Dedifferentiated amniotic fluid mesenchymal stem cell (primary cell): ENCODE measurements around the gene CASKIN1.

Experiments used
- DNase-seq: peaks from one replicate; pipeline ENCODE4 v3.0.0-alpha.2; 2016; ENCODE audit errors: extremely low spot score

CASKIN1 gene

DNA sequence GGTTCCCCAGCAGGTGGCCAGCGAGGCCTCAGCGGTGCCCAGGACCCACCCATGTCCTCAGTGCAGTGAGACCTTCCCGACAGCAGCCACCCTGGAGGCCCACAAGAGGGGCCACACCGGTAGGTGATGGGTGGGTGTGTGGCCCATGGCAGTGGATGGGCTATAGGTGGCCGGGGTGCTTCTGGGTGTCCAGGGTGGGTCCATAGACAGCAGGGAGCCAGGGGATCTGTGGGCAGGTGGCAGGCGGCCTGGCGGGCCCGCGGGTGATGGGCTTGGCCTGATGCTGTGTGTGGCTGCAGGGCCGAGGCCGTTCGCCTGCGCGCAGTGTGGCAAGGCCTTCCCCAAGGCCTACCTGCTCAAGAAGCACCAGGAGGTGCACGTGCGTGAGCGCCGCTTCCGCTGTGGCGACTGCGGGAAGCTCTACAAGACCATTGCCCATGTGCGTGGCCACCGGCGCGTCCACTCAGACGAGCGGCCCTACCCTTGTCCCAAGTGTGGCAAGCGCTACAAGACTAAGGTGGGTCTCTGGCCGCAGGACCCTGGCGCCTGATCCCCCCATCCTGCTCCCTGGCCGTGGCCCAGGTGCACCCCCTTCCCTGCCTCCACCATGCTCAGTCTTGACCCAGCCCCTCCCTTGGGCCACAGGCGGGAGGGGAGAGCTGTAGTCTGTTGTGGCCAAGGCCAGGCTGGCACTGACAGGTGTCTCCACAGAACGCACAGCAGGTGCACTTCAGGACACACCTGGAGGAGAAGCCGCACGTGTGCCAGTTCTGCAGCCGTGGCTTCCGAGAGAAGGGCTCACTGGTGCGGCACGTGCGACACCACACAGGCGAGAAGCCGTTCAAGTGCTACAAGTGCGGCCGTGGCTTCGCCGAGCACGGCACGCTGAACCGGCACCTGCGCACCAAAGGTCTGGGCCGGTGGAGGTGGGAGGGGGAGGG lies 37.7 kb upstream of the CASKIN1 start:
- DNase-seq, result no peak

- DNase-seq, result no peak
These were observed 36.8 kb upstream of the CASKIN1 start for GRCh38 chr16:2233046-2233775.

DNA sequence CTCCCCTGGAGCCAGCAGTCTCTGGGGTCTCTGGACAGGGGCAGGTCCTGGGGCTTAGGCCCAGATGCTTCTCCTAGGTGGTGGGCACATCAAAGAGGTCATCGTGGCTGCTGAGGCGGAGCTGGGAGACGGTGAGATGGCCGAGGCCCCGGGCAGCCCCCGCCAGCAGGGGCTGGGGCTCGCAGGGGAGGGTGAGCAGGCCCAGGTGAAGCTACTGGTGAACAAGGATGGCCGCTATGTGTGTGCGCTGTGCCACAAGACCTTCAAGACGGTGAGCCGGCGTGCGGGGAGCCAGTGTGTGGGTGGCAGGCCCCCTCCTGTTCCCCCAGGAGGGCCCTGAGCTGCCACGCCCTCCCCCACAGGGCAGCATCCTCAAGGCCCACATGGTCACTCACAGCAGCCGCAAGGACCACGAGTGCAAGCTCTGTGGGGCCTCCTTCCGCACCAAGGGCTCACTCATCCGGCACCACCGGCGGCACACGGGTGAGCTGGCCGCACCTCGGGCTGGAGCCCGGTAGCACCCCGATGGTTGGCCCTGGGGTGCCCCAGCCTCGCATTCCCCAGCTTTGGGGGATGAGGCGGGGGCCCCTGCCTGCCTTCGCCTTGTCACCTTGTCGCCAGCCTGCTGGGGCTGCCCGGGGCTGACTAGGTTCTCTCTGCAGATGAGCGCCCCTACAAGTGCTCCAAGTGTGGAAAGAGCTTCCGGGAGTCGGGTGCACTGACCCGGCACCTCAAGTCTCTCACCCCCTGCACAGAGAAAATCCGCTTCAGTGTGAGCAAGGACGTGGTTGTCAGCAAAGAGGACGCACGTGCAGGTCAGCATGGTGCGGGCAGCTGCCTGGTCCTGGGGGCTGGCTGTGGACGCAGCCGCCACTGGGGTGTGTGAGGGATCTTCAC lies 35.9 kb upstream of the CASKIN1 start:
- DNase-seq, result no peak

DNA sequence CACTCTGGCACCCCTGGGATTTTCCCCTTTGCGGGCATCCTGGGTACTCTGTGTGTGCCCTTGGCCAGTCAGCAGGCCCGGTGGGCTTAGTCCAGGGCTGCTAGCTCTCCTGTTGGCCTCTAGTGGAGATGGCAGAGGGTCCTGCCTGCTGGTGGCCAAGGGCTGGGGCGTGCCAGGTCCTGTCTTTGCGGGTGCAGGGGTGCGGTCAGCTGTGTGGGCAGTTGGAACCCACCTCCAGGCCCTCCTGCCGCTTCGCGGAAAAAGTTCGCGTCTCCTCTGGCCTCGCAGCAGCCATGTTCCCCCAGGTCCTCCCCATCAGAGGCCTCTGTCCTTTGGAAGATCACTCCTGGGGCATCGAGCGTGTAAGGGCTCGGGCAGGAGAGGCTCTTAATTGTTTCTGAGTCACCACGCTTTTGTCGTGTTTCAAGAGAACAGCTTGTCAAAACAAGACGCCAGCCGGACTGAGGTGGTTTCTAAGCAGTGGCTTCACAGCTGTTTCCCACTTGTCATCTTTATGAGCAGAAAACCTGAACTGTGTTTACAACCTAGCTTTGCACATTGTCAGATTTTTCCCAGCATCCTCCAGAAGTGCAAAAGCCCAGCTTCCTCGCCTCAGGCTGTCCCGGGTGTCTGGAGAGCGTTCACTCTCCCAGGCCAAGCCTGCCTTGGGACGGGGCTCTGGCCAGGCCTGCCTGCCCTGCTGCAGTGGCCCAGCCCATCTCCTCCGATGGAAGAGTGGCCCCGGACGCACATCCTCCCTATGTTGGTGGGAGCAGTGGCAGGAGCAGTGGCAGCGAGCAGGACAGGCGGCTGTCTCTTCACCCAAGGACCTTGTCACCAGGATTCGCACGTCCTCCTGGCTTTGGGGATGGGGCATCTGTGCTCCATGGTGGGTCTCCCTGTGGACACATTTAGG lies 34.9 kb upstream of the CASKIN1 start:
- DNase-seq, result no peak

GRCh38 chr16:2230376-2230775 lies 34.0 kb upstream of the CASKIN1 start:
- DNase-seq, result no peak

- DNase-seq, result no peak
These were observed 33.3 kb upstream of the CASKIN1 start for GRCh38 chr16:2229632-2230250.

GRCh38 chr16:2229091-2229490 lies 32.7 kb upstream of the CASKIN1 start:
- no peak for DNase-seq

DNA sequence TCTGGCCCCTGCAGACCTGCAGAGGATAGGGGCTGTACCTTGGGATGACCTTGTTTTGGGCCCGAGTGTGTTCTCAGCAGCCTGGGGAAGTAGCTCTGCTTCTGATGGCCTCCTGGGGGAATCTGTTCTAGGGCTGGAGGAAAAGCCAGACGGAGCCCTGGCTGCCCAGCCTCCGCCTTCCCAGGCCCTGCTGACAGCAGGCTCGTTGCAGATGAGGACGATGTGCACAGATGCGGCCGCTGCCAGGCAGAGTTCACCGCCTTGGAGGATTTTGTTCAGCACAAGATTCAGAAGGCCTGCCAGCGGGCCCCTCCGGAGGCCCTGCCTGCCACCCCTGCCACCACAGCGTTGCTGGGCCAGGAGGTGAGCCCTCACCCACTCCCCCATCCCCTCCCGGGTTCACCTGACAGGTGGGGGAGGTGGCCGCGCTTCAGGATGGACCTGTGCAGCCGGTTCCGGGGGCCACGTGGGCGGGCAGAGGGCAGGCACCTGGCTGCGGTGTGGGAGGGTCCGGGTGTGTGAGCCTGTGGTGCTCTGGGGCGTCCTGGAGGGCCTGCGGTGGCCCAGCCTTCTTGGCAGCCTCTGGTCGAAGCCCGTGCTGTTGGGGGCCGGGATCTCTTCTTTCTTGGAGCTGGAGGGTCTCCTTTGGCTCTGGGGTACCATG lies 31.9 kb upstream of the CASKIN1 start:
- no peak for DNase-seq

DNA sequence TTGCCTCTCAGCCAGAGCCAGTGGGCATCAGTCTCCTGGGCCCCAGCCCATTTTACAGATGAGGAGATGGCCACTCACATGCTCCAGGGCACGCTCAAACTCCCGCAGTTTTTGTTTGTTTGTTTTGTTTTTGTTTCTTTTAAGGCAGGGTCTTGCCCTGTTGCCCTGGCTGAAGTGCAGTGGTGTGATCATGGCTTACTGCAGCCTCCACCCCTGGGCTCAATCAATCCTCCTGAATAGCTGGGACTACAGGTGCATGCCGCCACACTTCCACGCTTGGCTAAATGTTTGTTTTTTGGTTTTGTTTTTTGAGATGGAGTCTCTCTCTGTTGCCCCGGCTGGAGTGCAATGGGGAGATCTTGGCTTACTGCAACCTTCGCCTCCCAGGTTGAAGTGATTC lies 30.5 kb upstream of the CASKIN1 start:
- no peak for DNase-seq

- DNase-seq, result no peak
These were observed 29.9 kb upstream of the CASKIN1 start for GRCh38 chr16:2226245-2226793.

DNA sequence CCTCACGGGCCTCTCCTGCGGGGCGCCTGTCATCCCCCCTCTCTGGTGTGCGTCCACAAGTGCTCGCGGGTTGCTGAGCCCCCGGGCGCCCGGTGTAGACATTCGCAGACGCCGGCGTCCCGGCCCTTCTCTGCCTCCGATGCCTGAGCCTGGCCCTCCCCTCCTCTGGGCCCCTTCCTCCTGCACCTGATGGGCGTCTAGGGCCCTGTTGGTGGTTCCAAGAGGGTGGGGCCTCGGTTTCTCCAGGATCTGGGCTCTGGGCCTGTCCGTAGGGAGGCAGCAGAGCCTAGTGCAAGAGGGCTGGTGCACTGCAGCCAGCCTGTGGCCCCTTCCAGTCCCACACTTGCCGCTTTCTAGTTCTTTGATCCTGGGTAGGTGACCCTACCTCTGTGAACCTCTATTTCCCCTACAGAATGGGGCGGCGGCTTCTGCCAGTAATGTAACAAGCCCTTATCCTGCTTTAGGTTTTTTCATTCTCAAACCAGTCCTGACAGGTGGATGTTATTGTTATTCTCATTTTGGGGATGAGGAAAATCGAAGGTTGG lies 27.6 kb upstream of the CASKIN1 start:
- DNase-seq, result peak; percentile 31

DNA sequence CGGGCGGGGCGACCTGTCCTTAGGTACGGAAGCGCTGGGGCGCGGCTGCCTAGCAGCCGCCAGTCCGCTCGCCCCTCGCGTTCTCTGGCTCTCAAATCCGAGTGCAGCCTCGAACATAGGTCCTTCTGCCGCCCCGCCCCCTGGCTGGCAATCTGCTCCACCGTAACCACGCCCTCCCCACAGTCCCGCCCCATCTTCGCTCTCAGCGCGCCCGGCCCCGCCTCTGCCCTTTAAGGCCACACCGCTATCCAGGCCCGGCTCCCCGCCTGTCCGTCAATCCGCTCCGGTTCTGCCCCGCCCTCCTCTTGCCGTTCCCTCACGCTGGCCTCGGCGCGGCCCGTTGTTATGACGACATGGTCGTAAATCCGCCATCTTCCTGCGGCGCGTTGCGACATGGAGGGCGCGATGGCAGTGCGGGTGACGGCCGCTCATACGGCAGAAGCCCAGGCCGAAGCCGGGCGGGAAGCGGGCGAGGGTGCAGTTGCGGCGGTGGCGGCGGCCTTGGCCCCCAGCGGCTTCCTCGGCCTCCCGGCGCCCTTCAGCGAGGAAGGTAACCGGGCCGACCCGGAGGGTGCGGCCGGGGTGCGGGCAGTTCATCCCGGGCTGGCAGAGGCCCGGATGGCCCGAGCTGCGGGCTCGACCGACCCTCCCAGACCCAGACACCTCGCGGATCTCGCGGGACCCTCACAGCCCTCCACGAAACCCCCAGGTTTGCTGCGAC lies 27.0 kb upstream of the CASKIN1 start, which contains the start of gene E4F1:
TSS of gene E4F1 (plus strand) at position 371 of the 721 bp plus-strand sequence. CDS start at position 394, 23 bp downstream.
- DNase-seq, result peak; percentile 99

- DNase-seq, result no peak
These were observed 19.9 kb upstream of the CASKIN1 start for GRCh38 chr16:2216330-2216729.

DNA sequence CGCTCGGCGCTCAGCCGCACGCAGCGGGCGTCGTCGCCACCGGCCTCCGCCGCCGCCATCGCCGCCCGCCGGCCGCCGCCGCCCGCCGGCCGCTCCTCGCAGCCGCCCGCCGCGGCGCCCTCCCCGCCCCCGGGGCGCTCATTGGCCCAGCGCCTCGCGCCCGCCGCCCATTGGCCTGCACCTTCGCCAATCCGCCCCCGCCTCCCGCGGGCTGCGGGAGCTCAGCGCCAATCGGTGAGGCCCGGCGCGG lies 18.2 kb upstream of the CASKIN1 start, which contains the start of gene PGP:
TSS of gene PGP (minus strand) at position 122 of the 250 bp plus-strand sequence. CDS start at position 59, 63 bp downstream.
- DNase-seq, result no peak

GRCh38 chr16:2213817-2214718 lies 17.7 kb upstream of the CASKIN1 start:
- DNase-seq, result no peak

- no peak for DNase-seq
These were observed 16.2 kb upstream of the CASKIN1 start for GRCh38 chr16:2212362-2213324.
